SK-N-SH (cell line): Measurements from ENCODE around the gene GDPGP1. TPM values are rescaled to one million over a fixed set of nuclear protein-coding genes. Genes with fewer than 3 reads are reported as not detected.
A peak's percentile ranks its signal among the peaks of the same experiment; 100 is the strongest.

Experiments
- CTCF ChIA-PET: fragments of 300-600, 350-600 bp; formaldehyde crosslinking; extraction: SDS; loops from one replicate; lab custom pipeline; 2021; lab: Yijun Ruan, JAX
- POLR2A ChIA-PET: fragments of 350-600 bp; sonication (Branson Sonifier 250); formaldehyde crosslinking; extraction: SDS; loops from one replicate; lab custom pipeline; 2020; ENCODE audit warnings: antibody characterized with exemption, inconsistent platforms; lab: Yijun Ruan, JAX
- DNase-seq: peaks from one replicate; pipeline ENCODE4 v3.0.0; 2012
- H2AFZ ChIP-seq: fragments of 200-600 bp; sonication (generic); 2 replicates; pipeline ENCODE4 v1.8.1; 2016; ENCODE audit warnings: antibody characterized with exemption, mild to moderate bottlenecking, low read depth
- H3F3A ChIP-seq: fragments of 200-600 bp; sonication (generic); replicated peaks from 2 replicates; pipeline ENCODE3; 2016; ENCODE audit warnings: antibody characterized with exemption, mild to moderate bottlenecking; ENCODE audit not compliant: insufficient read depth
- H3K27ac ChIP-seq, 2 experiments: fragments of 200-500 bp in 1 of 2; fragments of 200-600 bp in 1 of 2; sonication (Bioruptor generic) in 1 of 2; sonication (generic), shearing (Covaris generic) in 1 of 2; 2 replicates each; pipeline versions ENCODE4 v1.5.1 to v1.6.1; 2014 to 2016; ENCODE audit warnings: low read depth in 2 of 2, inconsistent platforms in 1 of 2, low read length in 1 of 2, mild to moderate bottlenecking in 1 of 2, mixed read lengths in 1 of 2
- H3K27me3 ChIP-seq: fragments of 200-600 bp; sonication (generic), shearing (Covaris generic); 2 replicates; pipeline ENCODE4 v1.6.1; 2016; ENCODE audit warnings: mixed run types; ENCODE audit not compliant: insufficient read depth
- H3K36me3 ChIP-seq, 2 experiments: fragments of 200-500 bp in 1 of 2; fragments of 200-600 bp in 1 of 2; sonication (Bioruptor generic) in 1 of 2; sonication (generic) in 1 of 2; replicated peaks in 1 of 2; 2 replicates each; pipeline versions ENCODE3 to v1.5.1; 2014 to 2016; ENCODE audit warnings: low read length in 1 of 2, mild to moderate bottlenecking in 1 of 2; ENCODE audit not compliant: insufficient read depth in 2 of 2, control insufficient read depth in 1 of 2
- H3K4me1 ChIP-seq, 2 experiments: fragments of 200-500 bp in 1 of 2; fragments of 200-600 bp in 1 of 2; sonication (Bioruptor generic) in 1 of 2; sonication (generic), shearing (Covaris generic) in 1 of 2; 2 replicates each; pipeline versions ENCODE4 v1.5.1 to v1.6.1; 2014 to 2016; ENCODE audit warnings: low read depth in 1 of 2, low read length in 1 of 2, mixed run types in 1 of 2; ENCODE audit not compliant: insufficient read depth in 2 of 2, control insufficient read depth in 1 of 2
- H3K4me2 ChIP-seq: fragments of 200-600 bp; sonication (generic), shearing (Covaris generic); 2 replicates; pipeline ENCODE4 v1.6.1; 2017; ENCODE audit warnings: mixed run types
- H3K4me3 ChIP-seq, 2 experiments: fragments of 200-500 bp in 1 of 2; fragments of 200-600 bp in 1 of 2; sonication (Bioruptor generic) in 1 of 2; sonication (generic), shearing (Covaris generic) in 1 of 2; 2 replicates each; pipeline versions ENCODE4 v1.5.1 to v1.8.1; 2014 to 2016; ENCODE audit warnings: low read depth in 2 of 2, inconsistent platforms in 1 of 2, low read length in 1 of 2, mild to moderate bottlenecking in 1 of 2, mixed read lengths in 1 of 2, moderate library complexity in 1 of 2
- H3K79me2 ChIP-seq: fragments of 200-600 bp; sonication (generic); 2 replicates; pipeline ENCODE4 v1.8.1; 2017; ENCODE audit warnings: mild to moderate bottlenecking; ENCODE audit not compliant: insufficient read depth
- H3K9ac ChIP-seq: fragments of 200-600 bp; sonication (generic); 2 replicates; pipeline ENCODE4 v1.6.1; 2017; ENCODE audit warnings: mixed run types
- H3K9me2 ChIP-seq: fragments of 200-600 bp; sonication (generic); 2 replicates; pipeline ENCODE4 v1.6.1; 2017; ENCODE audit warnings: mixed run types
- H3K9me3 ChIP-seq: fragments of 200-600 bp; sonication (generic); 2 replicates; pipeline ENCODE4 v1.6.1; 2017; ENCODE audit warnings: mixed run types, mild to moderate bottlenecking, moderate library complexity
- H4K20me1 ChIP-seq: fragments of 200-600 bp; sonication (generic); 2 replicates; pipeline ENCODE4 v1.6.1; 2017; ENCODE audit warnings: mild to moderate bottlenecking, mixed run types; ENCODE audit not compliant: insufficient read depth
- ELF1 ChIP-seq: IDR thresholded peaks from 2 replicates; pipeline ENCODE4 v1.4.0; 2012
- EP300 ChIP-seq, 2 experiments: IDR thresholded peaks; 2 replicates each; pipeline versions ENCODE4 v1.4.0 to v1.6.1; 2012; ENCODE audit warnings: borderline replicate concordance in 1 of 2, low read depth in 1 of 2, low read length in 1 of 2
- FOXM1 ChIP-seq: IDR thresholded peaks from 2 replicates; pipeline ENCODE4 v1.4.0; 2012; ENCODE audit warnings: low read depth, mild to moderate bottlenecking
- NFIC ChIP-seq: IDR thresholded peaks from 2 replicates; pipeline ENCODE4 v1.4.0; 2012; ENCODE audit warnings: borderline replicate concordance
- NRF1 ChIP-seq: IDR thresholded peaks from 2 replicates; pipeline ENCODE4 v1.6.1; 2012; ENCODE audit warnings: low read depth, mild to moderate bottlenecking, low read length
- POLR2AphosphoS5 ChIP-seq: IDR thresholded peaks from 2 replicates; pipeline ENCODE4 v1.6.1; 2012; ENCODE audit warnings: low read depth, low read length
- RAD21 ChIP-seq: IDR thresholded peaks from 2 replicates; pipeline ENCODE4 v1.6.1; 2012; ENCODE audit warnings: mild to moderate bottlenecking, low read length
- RXRA ChIP-seq: IDR thresholded peaks from 2 replicates; pipeline ENCODE4 v1.4.0; 2012; ENCODE audit warnings: low read depth, mild to moderate bottlenecking, borderline replicate concordance
- SIN3A ChIP-seq: IDR thresholded peaks from 2 replicates; pipeline ENCODE4 v1.6.1; 2012; ENCODE audit warnings: low read depth, mild to moderate bottlenecking, low read length, moderate library complexity, borderline replicate concordance
- SMC3 ChIP-seq: IDR thresholded peaks from 2 replicates; pipeline ENCODE4 v1.6.1; 2012; ENCODE audit warnings: low read depth, low read length, improper control_type of control experiment
- TAF1 ChIP-seq: IDR thresholded peaks from 2 replicates; pipeline ENCODE4 v1.6.1; 2012; ENCODE audit warnings: low read depth, mild to moderate bottlenecking, low read length, moderate library complexity, borderline replicate concordance
- USF1 ChIP-seq: IDR thresholded peaks from 2 replicates; pipeline ENCODE4 v1.4.0; 2012; ENCODE audit warnings: low read depth, borderline replicate concordance
- ZBTB33 ChIP-seq: IDR thresholded peaks from 2 replicates; pipeline ENCODE4 v1.4.0; 2012; ENCODE audit warnings: low read depth, borderline replicate concordance
- WGBS: methylation state at CpG from one replicate; pipeline ENCODE4 v1.1.6; 2017; ENCODE audit warnings: low lambda C conversion rate; 5-methylcytosine and 5-hydroxymethylcytosine counted together
- polyA plus RNA-seq, 3 experiments: library from polyadenylated mRNA; depleted of rRNA; stranded (reverse); fragments of >200 nt; gene quantifications; 2 replicates each; pipeline ENCODE4 v1.2.3, GENCODE V29; 2012
- TF ChIP-seq, protein P1 (sequence below): fragments of 200-600 bp; sonication (generic); IDR thresholded peaks from 2 replicates; pipeline ENCODE4 v1.6.1; 2017; ENCODE audit warnings: antibody characterized with exemption, mild to moderate bottlenecking, moderate library complexity
- TF ChIP-seq, protein P2 (sequence below): IDR thresholded peaks from 2 replicates; pipeline ENCODE4 v1.6.1; 2012; ENCODE audit warnings: mild to moderate bottlenecking, low read depth, low read length, moderate library complexity

GDPGP1 gene
- polyA plus RNA-seq, 1 of the 3 experiments (the other 2 are of a cell fraction) = 2.4 TPM

DNA sequence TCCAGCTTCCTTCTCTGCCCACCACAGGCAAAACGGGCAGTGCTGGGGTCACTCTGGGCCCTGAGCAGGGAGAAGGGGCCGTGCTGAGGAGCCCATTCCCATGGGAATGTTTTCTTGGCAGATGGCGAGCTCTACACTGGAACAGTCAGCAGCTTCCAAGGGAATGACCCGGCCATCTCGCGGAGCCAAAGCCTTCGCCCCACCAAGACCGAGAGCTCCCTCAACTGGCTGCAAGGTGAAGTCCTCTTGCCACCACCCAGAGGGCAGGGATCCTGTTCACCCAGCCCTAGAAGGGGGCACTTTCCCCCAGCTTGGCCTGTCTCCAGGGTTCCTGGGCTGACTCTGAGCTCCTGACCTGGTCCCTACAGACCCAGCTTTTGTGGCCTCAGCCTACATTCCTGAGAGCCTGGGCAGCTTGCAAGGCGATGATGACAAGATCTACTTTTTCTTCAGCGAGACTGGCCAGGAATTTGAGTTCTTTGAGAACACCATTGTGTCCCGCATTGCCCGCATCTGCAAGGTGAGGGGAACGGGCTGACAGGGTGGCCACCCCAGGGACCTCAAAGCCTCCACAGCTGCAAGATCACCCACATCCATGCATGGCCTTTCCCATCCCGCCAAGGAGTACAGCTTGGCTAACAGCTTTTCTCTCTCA is 12.6 kb upstream of the GDPGP1 start:
- H3K4me3 ChIP-seq = no peak overlapping the region
- no peaks in the 10 kb centered on the region for H3K9me2 ChIP-seq
- CTCF ChIA-PET = interaction anchor here (0.6 to 3.3 kb wide), 33 partner anchors 11 to 324 kb away, joined by 3 to 37 read pairs (median 6); partner anchors contain the start of genes CIB1, GDPGP1, SEMA4B and TTLL13
- peaks cover 4 to 30% of the 10 kb centered on the region in 2 experiments for H3K36me3 ChIP-seq
- H2AFZ ChIP-seq = no peak overlapping the region
- DNase-seq = peak; percentile 86
- no peaks in the 10 kb centered on the region for H3K79me2 ChIP-seq
- H3K9me3 ChIP-seq = no peaks in the 10 kb centered on the region
- H3F3A ChIP-seq = no peaks in the 10 kb centered on the region
- H3K27ac ChIP-seq = peak overlapping the region in 1 of 2 experiments; percentile 47; a peak in 1 of 4 replicates
- H3K4me2 ChIP-seq = no peak overlapping the region
- H3K27me3 ChIP-seq = no peaks in the 10 kb centered on the region
- no peaks in the 10 kb centered on the region for H4K20me1 ChIP-seq
- no peak overlapping the region for H3K9ac ChIP-seq
- TF ChIP-seq TAF1 = no peak
- TF ChIP-seq ELF1 = no peak
- TF ChIP-seq POLR2AphosphoS5 = no peak
- TF ChIP-seq ZBTB33 = no peak
- peak; percentile 93 for TF ChIP-seq SMC3
- TF ChIP-seq EP300 (IDR thresholded peaks at IDR 0.05; ENCODE audit: borderline replicate concordance in 1 of 2, low read depth in 1 of 2, low read length in 1 of 2) = no peak
- TF ChIP-seq RAD21 = peak; percentile 90
- TF ChIP-seq, protein P1, sequence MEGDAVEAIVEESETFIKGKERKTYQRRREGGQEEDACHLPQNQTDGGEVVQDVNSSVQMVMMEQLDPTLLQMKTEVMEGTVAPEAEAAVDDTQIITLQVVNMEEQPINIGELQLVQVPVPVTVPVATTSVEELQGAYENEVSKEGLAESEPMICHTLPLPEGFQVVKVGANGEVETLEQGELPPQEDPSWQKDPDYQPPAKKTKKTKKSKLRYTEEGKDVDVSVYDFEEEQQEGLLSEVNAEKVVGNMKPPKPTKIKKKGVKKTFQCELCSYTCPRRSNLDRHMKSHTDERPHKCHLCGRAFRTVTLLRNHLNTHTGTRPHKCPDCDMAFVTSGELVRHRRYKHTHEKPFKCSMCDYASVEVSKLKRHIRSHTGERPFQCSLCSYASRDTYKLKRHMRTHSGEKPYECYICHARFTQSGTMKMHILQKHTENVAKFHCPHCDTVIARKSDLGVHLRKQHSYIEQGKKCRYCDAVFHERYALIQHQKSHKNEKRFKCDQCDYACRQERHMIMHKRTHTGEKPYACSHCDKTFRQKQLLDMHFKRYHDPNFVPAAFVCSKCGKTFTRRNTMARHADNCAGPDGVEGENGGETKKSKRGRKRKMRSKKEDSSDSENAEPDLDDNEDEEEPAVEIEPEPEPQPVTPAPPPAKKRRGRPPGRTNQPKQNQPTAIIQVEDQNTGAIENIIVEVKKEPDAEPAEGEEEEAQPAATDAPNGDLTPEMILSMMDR = peak; percentile 65
- POLR2A ChIA-PET = interaction anchor here (1.0 to 1.1 kb wide), 2 partner anchors 20 to 47 kb away, joined by 4 to 8 read pairs; partner anchors contain the start of gene SEMA4B
- H3K4me1 ChIP-seq = peaks cover 0 to 11% of the 10 kb centered on the region in 2 experiments; a peak in 1 of 4 replicates
- 68% methylated on average over 13 of the region's 14 CpGs for WGBS

DNA sequence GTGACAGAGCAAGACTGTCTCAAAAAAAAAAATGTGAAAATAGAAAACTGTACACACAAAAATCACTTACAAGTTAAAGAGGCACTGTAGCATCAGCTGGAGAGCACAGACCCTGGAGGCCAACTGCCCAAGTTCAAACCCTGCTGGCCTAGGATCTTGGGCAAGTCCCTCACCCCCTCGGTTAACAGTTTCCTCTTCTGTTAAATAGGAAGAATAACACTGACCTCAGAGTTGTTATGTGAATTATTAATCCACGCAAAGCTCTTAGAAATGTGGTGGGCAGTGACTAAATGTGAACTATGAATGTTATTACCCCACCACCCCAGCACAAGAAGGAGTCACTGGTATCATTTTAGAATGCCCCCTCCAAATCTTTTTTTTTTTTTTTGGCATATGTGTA is 11.5 kb upstream of the GDPGP1 start:
- H4K20me1 ChIP-seq = no peaks in the 10 kb centered on the region
- no peaks in the 10 kb centered on the region for H3K27me3 ChIP-seq
- WGBS = 84% methylated on average over 2 of the region's 2 CpGs
- H3K4me1 ChIP-seq = peaks cover 0 to 11% of the 10 kb centered on the region in 2 experiments; a peak in 1 of 4 replicates
- CTCF ChIA-PET = interaction anchor here (1.6 to 3.3 kb wide), 8 partner anchors 10 to 80 kb away, joined by 3 to 37 read pairs (median 20); partner anchors contain the start of genes CIB1, GDPGP1 and SEMA4B
- POLR2A ChIA-PET = no interaction called here
- no peak overlapping the region for H3K9ac ChIP-seq
- no peaks in the 10 kb centered on the region for H3F3A ChIP-seq
- H3K9me2 ChIP-seq = no peaks in the 10 kb centered on the region
- no peak overlapping the region for H3K27ac ChIP-seq
- no peak for DNase-seq
- no peak overlapping the region for H2AFZ ChIP-seq
- H3K36me3 ChIP-seq = peaks cover 4 to 36% of the 10 kb centered on the region in 2 experiments
- no peaks in the 10 kb centered on the region for H3K9me3 ChIP-seq
- H3K79me2 ChIP-seq = no peaks in the 10 kb centered on the region
- no peak overlapping the region for H3K4me2 ChIP-seq
- no peak overlapping the region for H3K4me3 ChIP-seq
- TF ChIP-seq, protein P2, sequence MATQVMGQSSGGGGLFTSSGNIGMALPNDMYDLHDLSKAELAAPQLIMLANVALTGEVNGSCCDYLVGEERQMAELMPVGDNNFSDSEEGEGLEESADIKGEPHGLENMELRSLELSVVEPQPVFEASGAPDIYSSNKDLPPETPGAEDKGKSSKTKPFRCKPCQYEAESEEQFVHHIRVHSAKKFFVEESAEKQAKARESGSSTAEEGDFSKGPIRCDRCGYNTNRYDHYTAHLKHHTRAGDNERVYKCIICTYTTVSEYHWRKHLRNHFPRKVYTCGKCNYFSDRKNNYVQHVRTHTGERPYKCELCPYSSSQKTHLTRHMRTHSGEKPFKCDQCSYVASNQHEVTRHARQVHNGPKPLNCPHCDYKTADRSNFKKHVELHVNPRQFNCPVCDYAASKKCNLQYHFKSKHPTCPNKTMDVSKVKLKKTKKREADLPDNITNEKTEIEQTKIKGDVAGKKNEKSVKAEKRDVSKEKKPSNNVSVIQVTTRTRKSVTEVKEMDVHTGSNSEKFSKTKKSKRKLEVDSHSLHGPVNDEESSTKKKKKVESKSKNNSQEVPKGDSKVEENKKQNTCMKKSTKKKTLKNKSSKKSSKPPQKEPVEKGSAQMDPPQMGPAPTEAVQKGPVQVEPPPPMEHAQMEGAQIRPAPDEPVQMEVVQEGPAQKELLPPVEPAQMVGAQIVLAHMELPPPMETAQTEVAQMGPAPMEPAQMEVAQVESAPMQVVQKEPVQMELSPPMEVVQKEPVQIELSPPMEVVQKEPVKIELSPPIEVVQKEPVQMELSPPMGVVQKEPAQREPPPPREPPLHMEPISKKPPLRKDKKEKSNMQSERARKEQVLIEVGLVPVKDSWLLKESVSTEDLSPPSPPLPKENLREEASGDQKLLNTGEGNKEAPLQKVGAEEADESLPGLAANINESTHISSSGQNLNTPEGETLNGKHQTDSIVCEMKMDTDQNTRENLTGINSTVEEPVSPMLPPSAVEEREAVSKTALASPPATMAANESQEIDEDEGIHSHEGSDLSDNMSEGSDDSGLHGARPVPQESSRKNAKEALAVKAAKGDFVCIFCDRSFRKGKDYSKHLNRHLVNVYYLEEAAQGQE = no peak
- TF ChIP-seq, protein P1 = no peak
- no peak for TF ChIP-seq SIN3A
- no peak for TF ChIP-seq NRF1
- no peak for TF ChIP-seq POLR2AphosphoS5
- no peak for TF ChIP-seq NFIC
- TF ChIP-seq RXRA = no peak
- no peak for TF ChIP-seq USF1
- no peak for TF ChIP-seq FOXM1
